K562 (cell line): ENCODE results near the gene GLI1. TPM values are rescaled to one million over a fixed set of nuclear protein-coding genes. Genes with fewer than 3 reads are reported as not detected.

Experiments
- HMG20A ChIP-seq: fragments of 450-650 bp; formaldehyde crosslinking; conservative IDR thresholded peaks from 2 replicates; pipeline ENCODE4 v1.4.0; 2020; ENCODE audit warnings: mild to moderate bottlenecking, mixed read lengths
- ILF3 ChIP-seq: fragments of 450-650 bp; IDR thresholded peaks from 2 replicates; pipeline ENCODE4 v1.6.1; 2018; ENCODE audit warnings: antibody characterized with exemption, mild to moderate bottlenecking, moderate library complexity, borderline replicate concordance
- MAFK ChIP-seq: IDR thresholded peaks from 2 replicates; pipeline ENCODE4 v1.6.1; 2011; ENCODE audit warnings: low read length, improper control_type of control experiment
- MCM5 ChIP-seq: fragments of 450-650 bp; IDR thresholded peaks from 2 replicates; pipeline ENCODE4 v1.6.1; 2016; ENCODE audit warnings: low read depth
- MNT ChIP-seq, 2 experiments: fragments of 450-650 bp; conservative IDR thresholded peaks; 2 replicates each; pipeline ENCODE4 v1.6.1; 2017; ENCODE audit warnings: mild to moderate bottlenecking in 2 of 2, moderate library complexity in 2 of 2
- NBN ChIP-seq: fragments of 450-650 bp; IDR thresholded peaks from 2 replicates; pipeline ENCODE4 v1.6.1; 2016; ENCODE audit warnings: low read depth, mild to moderate bottlenecking
- NCOA1 ChIP-seq: fragments of 450-650 bp; IDR thresholded peaks from 2 replicates; pipeline ENCODE4 v1.6.1; 2016; ENCODE audit warnings: low read depth
- NCOA2 ChIP-seq, 2 experiments: fragments of 450-650 bp; IDR thresholded peaks; 2 replicates each; pipeline ENCODE4 v1.6.1; 2018; ENCODE audit warnings: mild to moderate bottlenecking in 2 of 2, moderate library complexity in 1 of 2; ENCODE audit not compliant: partially characterized antibody in 2 of 2
- PML ChIP-seq: IDR thresholded peaks from 2 replicates; pipeline ENCODE4 v1.6.1; 2012; ENCODE audit warnings: low read length, inconsistent platforms
- RB1 ChIP-seq: fragments of 450-650 bp; IDR thresholded peaks from 2 replicates; pipeline ENCODE4 v1.6.1; 2017; ENCODE audit warnings: low read depth, mild to moderate bottlenecking
- TGIF2 ChIP-seq: sonication (generic); formaldehyde crosslinking; IDR thresholded peaks from 2 replicates; pipeline ENCODE4 v1.8.1; 2022; ENCODE audit warnings: mild to moderate bottlenecking, missing genetic modification reagents, moderate library complexity
- ZFX ChIP-seq: sonication (generic); formaldehyde crosslinking; IDR thresholded peaks from 2 replicates; pipeline ENCODE4 v1.8.0; 2022; ENCODE audit warnings: mild to moderate bottlenecking, missing genetic modification reagents, moderate library complexity
- ZNF253 ChIP-seq: fragments of 250-450 bp; sonication (Bioruptor Pico); conservative IDR thresholded peaks from 2 replicates; pipeline ENCODE4 v1.6.1; 2021; ENCODE audit warnings: mild to moderate bottlenecking
- polyA plus RNA-seq, 8 experiments: library from polyadenylated mRNA; depleted of rRNA in 4 of 8; stranded (reverse) in 5 of 8; unstranded in 3 of 8; fragments of >200 nt; fragmentation: Nextera tagmentation in 2 of 8; fragmentation: Illumina TruSeq in 1 of 8; extraction: Ambion mirVana in 2 of 8; extraction: Trizol in 1 of 8; gene quantifications; 2 replicates each; pipeline versions ENCODE4 v1.2.1 to v1.2.3, GENCODE V29; 2011 to 2014; ENCODE audit warnings: inconsistent platforms in 1 of 8, missing spikeins in 1 of 8
- total RNA-seq, 7 experiments: library from RNA; depleted of rRNA in 6 of 7; stranded (reverse); fragments of >200 nt in 6 of 7; fragmentation: Illumina TruSeq in 2 of 7; extraction: Trizol in 2 of 7; gene quantifications; 2 replicates each; pipeline versions ENCODE4 v1.2.1 to v1.2.3, GENCODE V29; 2011 to 2021; ENCODE audit warnings: low replicate concordance in 1 of 7
- TF ChIP-seq, protein P1 (sequence below): fragments of 200-600 bp; sonication (generic); IDR thresholded peaks from one replicate; pipeline ENCODE4 v1.6.1; 2012; ENCODE audit warnings: mild to moderate bottlenecking, low read depth, low read length, inconsistent platforms

Gene GLI1
- total and polyA plus RNA-seq, 9 of the 15 experiments (the other 6 are each of a cell fraction or from before 2014, with no cell fraction given), result 0.24 to 3.7 (median 0.61) TPM

- TF ChIP-seq, protein P1, sequence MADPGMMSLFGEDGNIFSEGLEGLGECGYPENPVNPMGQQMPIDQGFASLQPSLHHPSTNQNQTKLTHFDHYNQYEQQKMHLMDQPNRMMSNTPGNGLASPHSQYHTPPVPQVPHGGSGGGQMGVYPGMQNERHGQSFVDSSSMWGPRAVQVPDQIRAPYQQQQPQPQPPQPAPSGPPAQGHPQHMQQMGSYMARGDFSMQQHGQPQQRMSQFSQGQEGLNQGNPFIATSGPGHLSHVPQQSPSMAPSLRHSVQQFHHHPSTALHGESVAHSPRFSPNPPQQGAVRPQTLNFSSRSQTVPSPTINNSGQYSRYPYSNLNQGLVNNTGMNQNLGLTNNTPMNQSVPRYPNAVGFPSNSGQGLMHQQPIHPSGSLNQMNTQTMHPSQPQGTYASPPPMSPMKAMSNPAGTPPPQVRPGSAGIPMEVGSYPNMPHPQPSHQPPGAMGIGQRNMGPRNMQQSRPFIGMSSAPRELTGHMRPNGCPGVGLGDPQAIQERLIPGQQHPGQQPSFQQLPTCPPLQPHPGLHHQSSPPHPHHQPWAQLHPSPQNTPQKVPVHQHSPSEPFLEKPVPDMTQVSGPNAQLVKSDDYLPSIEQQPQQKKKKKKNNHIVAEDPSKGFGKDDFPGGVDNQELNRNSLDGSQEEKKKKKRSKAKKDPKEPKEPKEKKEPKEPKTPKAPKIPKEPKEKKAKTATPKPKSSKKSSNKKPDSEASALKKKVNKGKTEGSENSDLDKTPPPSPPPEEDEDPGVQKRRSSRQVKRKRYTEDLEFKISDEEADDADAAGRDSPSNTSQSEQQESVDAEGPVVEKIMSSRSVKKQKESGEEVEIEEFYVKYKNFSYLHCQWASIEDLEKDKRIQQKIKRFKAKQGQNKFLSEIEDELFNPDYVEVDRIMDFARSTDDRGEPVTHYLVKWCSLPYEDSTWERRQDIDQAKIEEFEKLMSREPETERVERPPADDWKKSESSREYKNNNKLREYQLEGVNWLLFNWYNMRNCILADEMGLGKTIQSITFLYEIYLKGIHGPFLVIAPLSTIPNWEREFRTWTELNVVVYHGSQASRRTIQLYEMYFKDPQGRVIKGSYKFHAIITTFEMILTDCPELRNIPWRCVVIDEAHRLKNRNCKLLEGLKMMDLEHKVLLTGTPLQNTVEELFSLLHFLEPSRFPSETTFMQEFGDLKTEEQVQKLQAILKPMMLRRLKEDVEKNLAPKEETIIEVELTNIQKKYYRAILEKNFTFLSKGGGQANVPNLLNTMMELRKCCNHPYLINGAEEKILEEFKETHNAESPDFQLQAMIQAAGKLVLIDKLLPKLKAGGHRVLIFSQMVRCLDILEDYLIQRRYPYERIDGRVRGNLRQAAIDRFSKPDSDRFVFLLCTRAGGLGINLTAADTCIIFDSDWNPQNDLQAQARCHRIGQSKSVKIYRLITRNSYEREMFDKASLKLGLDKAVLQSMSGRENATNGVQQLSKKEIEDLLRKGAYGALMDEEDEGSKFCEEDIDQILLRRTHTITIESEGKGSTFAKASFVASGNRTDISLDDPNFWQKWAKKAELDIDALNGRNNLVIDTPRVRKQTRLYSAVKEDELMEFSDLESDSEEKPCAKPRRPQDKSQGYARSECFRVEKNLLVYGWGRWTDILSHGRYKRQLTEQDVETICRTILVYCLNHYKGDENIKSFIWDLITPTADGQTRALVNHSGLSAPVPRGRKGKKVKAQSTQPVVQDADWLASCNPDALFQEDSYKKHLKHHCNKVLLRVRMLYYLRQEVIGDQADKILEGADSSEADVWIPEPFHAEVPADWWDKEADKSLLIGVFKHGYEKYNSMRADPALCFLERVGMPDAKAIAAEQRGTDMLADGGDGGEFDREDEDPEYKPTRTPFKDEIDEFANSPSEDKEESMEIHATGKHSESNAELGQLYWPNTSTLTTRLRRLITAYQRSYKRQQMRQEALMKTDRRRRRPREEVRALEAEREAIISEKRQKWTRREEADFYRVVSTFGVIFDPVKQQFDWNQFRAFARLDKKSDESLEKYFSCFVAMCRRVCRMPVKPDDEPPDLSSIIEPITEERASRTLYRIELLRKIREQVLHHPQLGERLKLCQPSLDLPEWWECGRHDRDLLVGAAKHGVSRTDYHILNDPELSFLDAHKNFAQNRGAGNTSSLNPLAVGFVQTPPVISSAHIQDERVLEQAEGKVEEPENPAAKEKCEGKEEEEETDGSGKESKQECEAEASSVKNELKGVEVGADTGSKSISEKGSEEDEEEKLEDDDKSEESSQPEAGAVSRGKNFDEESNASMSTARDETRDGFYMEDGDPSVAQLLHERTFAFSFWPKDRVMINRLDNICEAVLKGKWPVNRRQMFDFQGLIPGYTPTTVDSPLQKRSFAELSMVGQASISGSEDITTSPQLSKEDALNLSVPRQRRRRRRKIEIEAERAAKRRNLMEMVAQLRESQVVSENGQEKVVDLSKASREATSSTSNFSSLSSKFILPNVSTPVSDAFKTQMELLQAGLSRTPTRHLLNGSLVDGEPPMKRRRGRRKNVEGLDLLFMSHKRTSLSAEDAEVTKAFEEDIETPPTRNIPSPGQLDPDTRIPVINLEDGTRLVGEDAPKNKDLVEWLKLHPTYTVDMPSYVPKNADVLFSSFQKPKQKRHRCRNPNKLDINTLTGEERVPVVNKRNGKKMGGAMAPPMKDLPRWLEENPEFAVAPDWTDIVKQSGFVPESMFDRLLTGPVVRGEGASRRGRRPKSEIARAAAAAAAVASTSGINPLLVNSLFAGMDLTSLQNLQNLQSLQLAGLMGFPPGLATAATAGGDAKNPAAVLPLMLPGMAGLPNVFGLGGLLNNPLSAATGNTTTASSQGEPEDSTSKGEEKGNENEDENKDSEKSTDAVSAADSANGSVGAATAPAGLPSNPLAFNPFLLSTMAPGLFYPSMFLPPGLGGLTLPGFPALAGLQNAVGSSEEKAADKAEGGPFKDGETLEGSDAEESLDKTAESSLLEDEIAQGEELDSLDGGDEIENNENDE, result no peak
- TF ChIP-seq RB1, result peak; percentile 63; the same call in 1 of the 2 replicates
- TF ChIP-seq ZFX (CRISPR knock-in tag), result peak; percentile 85
- peak; percentile 52; the same call in 1 of the 2 replicates for TF ChIP-seq ILF3
- TF ChIP-seq NCOA2 (IDR thresholded peaks at IDR 0.05; ENCODE audit: partially characterized antibody in 2 of 2), result peak in 1 of 2 experiments; percentile 97
- no peak for TF ChIP-seq MCM5
- peak; percentile 1; the same call in 1 of the 2 replicates for TF ChIP-seq MAFK
- peak; percentile 92 for TF ChIP-seq PML
- TF ChIP-seq NCOA1, result no peak
- no peak for TF ChIP-seq HMG20A (CRISPR knock-in tag)
- TF ChIP-seq TGIF2 (CRISPR knock-in tag), result peak; percentile 75; the same call in 1 of the 2 replicates
- no peak for TF ChIP-seq ZNF253
- peak; percentile 84 to 91 for TF ChIP-seq MNT (conservative IDR thresholded peaks at IDR 0.05)
- no peak for TF ChIP-seq NBN
Measured at GRCh38 chr12:57520053-57520818, 60.7 kb downstream of the GLI1 start, which contains the start of gene DDIT3 (continued).
